Smooth muscle cell of the pulmonary artery (primary cell): ENCODE results near the gene ATOX1. TPM values are rescaled to one million over a fixed set of nuclear protein-coding genes. Genes with fewer than 3 reads are reported as not detected.

ENCODE experiments used
- total RNA-seq: library from RNA; depleted of rRNA; stranded (reverse); fragments of >200 nt; gene quantifications from 2 replicates; pipeline ENCODE4 v1.2.3, GENCODE V29; 2014

Gene ATOX1
- 46.9 and 51.4 TPM in 2 replicates for total RNA-seq

GRCh38 chr5:151758430-151759241 lies at the start of gene ATOX1:
ATOX1 (minus strand) TSS chr5:151758631; CDS start chr5:151758551, 80 bp downstream.

DNA sequence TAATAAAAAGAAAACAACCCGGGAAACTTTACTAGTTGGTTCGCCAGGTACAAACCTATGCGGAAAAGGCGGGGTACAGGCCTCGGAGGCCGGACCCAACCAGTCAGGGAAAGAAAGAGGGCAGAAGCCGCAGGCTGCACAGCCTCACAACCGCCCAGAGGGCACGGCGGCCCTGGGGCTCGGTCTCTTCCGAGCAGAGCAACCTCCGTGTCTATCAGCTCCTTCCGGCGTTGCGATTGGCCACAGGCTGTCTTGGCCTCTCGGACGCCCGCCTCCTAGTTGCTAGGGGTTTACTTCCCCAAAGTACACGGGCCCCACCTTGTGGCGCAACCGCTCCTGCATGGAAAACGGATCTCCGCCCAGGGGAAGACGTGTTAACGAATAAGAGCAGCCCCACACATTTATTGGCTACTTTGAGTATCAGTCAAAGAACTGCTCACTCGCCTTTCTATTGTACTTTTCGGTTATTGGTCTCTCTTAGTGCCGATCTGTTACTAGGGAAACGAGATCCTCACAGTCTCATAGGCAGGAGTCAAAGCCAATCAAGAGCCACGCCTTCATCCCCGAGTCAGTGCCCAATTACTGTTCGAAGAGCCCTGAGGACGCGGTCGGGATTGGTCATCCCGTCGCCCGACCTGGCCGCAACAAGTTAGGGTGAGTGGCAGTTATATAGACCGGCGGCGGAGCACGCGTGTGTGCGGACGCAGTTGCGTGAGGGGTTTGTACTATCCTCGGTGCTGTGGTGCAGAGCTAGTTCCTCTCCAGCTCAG lies 13.0 kb upstream of the ATOX1 start, which contains the start of gene G3BP1:
Gene G3BP1, plus strand, starts transcription at position 696 of the 770 bp plus-strand sequence. CDS start 14,667 bp downstream, outside the sequence.

Other genes with a start within 250 kb of the ATOX1 start
- 0.07 and 0.26 TPM in 2 replicates for gene FAT2, start 167.3 kb downstream of the ATOX1 start, total RNA-seq
- 3,440 and 4,647 TPM in 2 replicates for gene SPARC, start 71.7 kb downstream of the ATOX1 start, total RNA-seq
- 153 and 201 TPM in 2 replicates for gene G3BP1, start 13.3 kb upstream of the ATOX1 start, total RNA-seq
- gene GLRA1, start 166.2 kb upstream of the ATOX1 start, total RNA-seq, result not detected in 2 replicates